ENCODE measurements around the gene MED14.

Gene MED14

DNA sequence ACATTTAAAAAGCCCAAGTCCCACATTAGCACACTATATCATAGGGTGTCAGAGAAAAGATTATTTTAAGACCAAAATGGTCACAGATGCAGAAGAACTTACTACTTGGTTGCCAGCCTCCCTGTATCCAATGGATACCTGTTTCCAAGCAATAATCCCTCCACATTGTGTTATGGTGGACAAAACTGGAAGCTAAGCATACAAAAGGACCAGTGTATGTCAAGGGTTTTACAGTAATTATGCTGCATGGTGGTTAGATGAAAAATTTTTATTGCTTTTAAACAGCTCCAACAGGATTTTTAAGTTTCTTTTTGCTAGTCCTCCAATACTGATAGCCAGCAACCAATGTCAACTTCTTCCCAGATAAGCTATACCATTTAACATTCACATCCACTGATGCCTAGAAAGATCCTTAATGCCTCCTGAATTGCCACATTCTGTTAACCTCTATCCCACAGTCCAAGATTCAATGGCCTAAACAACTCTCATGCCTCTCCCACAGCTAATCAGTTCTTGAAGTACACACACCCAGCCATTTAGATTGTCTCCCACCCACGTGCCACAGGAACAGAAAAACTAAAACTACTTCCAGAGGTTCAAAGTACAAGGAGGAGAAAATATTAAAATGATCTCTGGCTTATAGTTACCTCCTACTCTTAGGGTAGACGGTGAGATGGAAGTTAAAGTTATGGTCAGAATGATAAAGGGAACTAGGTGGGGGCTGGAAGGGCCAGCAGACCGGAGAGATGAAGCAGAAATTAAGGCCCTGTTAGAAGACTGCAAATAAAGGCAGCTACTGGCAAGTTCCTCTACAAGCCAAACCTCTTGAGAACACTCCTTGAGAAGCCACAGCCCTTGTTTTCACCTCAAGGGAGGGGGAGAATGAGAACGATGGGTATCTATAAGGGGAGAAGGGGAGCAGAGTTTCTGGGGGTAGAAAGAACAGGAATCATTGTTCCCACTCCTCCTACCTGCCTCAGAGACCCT is 5.5 kb downstream of the MED14 start:
- no peak for DNase-seq

- DNase-seq = no peak
Observed at GRCh38 chrX:40727581-40728252, 7.6 kb downstream of the MED14 start.

GRCh38 chrX:40727093-40727492 is 8.2 kb downstream of the MED14 start:
- no peak for DNase-seq

- no peak for DNase-seq
Observed at GRCh38 chrX:40722930-40723329, 12.4 kb downstream of the MED14 start.

GRCh38 chrX:40721489-40722106 is 13.7 kb downstream of the MED14 start:
- DNase-seq = no peak

DNA sequence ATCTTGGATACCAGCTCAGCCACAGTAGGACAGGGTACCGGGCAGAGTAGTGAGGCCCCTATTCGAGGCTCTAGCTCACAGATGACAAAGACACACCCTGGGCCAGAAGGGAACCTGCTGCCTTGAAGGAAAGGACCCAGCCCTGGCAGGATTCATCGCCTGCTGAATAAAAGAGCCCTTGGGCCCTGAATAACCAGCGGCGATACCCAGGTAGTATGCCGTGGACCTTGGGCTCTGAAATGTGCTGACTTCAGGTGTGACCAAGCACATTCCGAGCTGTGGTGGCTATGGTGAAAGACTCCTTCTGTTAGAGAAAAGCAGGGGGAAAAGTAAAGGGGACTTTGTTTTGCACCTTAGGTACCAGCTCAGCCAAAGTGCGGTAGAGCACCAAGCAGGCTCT is 14.6 kb downstream of the MED14 start:
- no peak for DNase-seq

DNA sequence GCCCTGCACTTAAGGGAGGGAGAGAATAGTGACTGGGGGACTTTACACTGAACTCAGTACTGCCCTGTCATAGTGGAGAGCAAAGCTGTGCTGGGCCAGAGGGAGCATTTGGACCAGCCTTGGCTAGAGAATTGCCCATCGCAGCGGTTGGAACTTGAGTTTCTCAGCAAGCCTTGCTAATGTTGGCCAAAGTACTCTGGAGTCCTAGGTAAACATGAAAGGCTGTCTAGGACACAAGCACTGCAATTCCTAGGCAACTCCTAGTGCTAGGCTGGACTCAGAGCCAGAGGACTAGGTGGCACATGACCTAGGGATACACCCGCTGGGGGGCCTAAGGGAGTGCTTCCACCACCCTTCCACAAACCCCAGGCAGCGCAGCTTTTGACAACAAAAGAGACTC is 15.0 kb downstream of the MED14 start:
- no peak for DNase-seq

GRCh38 chrX:40719731-40720130 is 15.6 kb downstream of the MED14 start:
- DNase-seq = no peak

DNA sequence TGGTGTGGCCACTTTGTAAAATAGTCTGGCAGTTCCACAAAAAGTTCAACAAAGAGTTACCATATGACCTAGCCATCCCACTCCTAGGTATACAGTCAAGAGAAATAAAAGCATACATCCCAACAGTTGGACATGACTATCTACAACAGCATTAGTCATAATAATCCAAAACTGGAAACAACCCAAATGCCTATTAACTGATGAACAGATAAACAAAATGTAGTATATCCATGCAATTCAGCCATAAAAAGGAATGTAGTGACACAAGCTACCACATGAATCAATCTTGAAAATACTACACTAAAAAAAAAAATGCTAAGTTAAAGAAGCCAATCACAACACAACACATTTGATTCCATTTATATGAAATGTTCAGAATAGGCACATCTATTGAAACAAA is 16.1 kb downstream of the MED14 start:
- DNase-seq = no peak

DNA sequence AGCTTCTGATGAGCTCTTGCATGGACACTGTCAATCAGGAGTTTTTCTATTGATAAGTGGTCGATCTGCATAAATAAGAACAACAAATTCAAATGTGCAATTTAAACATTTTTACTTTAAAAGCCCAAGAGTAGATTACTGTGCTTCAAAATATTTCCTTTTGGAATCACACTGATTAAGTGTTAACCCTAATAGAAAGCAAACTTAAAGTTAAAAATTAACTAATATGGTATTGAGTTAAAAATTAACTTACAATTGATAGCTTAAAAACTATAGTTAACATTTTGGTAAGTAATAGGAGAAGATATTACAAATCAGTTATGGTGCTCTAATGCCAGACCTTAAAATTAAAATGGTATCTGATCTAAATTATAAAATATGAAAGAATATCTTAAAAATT is 25.9 kb downstream of the MED14 start:
- no peak for DNase-seq

DNA sequence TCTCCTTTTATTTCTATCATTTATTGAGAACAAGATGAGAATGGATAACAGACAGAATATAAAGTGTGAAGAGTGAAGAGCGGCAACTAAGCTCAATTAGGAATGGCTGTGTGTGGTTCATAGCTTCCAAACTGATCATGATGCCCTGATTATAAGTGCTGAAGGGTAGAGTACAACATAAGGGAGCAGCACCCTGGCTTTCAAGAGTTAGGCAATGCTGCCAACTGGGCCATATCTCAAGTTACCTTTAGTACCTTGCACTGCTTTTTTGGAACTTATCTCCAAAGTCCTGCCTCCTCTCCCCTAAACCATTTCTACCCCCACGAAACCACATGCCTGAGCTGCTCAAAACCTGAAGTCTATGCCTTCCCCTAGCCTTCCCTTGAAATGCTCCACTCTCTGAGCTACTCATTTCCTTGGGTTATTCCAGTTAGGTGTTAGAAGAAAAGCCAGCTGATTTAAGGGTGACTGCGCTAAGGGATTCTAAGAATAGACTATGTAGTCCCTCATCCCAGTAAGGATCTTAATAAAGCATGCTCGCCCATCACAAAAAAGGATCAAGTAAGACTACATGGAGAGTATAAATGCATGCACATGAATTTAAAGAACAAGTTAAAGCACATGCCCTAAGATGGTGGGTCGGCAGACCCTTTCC is 29.6 kb downstream of the MED14 start:
- no peak for DNase-seq

DNA sequence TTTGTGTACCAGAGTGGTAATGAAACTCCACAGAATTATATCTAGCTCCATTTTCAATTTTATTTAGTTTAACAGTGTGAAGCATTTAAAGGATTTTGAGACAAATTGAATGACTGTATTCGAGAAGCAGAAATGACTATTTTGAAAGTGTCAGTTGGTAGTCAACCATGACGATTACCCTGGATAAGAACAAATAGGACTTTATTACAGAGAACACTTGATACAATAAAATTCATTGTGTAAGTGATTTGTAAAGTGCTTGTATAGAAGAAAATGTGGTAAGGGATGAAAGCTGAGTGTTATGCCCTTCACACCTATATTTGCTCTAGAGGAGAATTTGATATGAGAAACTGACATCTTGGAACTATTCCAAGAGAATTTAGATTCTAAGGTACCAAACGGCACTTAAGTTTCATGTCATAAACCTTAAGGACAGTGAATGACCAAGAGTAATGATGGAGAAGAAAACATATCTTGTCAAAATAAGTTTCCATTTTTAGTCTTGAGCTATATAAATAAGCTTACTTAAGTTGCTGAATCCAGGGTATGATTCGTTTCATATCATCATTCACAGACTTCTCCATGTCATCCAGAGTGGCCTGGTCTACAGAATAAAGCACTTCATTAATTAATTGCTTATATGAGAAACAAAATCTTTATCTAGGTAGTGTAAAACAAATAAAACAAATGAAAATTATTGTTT is 34.6 kb downstream of the MED14 start:
- no peak for DNase-seq

DNA sequence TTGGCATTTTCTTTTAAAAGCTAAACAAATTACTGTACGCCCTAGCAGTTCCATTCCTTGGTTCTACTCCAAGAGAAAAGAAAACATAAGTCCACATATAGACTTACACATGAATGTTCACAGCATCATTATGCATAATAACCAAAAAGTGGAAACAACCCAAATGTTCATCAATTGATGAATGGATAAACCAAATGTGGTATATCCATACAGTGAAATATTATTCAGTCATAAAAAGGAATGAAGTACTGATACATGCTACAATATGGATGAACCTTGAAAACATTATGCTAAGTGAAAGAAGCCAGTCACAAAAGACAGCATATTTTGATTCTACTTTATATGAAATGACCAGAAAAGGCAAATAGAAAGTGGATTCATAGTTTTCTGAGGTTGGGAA is 36.5 kb downstream of the MED14 start:
- DNase-seq = no peak

DNA sequence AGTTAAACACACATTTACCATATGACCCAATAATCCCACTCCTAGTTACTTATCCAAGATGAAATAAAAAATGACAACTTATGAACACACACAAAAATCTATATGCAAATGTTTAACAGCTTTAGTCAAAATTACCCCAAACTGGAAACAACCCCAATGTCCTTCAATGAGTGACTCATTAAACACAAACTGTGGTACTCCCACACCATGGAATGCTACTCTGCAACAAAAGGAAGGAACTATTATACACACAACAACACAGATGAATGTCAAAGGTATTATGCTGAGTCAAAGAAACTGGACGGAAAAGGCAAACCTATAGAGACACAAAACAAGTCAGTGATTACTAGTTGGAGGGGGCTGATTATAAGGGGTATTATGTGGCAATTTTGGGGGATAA is 40.5 kb downstream of the MED14 start:
- no peak for DNase-seq

- DNase-seq = no peak
Observed at GRCh38 chrX:40688929-40689328, 46.4 kb downstream of the MED14 start.

- DNase-seq = no peak
Observed at GRCh38 chrX:40687169-40687568, 48.2 kb downstream of the MED14 start.

DNA sequence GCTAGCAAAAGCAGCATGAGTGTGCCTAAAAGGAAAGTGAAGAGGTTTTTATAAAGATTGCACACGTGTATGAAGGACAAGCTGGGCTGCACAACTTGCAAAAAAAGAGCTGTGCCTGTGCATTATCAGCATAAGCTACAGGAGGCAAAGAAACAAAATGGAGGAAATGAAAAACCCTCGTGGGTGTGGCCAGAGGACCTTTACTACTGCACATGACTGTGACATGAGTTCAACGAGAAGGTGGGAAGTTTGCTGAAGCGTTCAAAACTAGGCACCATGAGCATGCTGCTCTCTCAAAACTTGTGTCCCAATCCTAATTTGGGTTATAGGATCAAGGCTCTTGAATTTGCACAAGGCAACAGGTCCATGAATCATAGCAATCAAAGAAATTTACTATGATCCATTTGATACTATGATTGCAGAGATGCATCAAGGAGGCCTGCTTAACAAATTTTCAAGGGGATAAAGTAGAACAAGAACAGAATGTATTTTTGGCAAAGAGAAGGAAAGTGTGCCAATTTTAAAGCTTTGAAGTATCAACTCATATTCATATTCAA is 49.9 kb downstream of the MED14 start:
- no peak for DNase-seq

GRCh38 chrX:40684092-40684491 is 51.2 kb downstream of the MED14 start:
- DNase-seq = no peak

- DNase-seq = no peak
Observed at GRCh38 chrX:40683245-40683644, 52.1 kb downstream of the MED14 start.

DNA sequence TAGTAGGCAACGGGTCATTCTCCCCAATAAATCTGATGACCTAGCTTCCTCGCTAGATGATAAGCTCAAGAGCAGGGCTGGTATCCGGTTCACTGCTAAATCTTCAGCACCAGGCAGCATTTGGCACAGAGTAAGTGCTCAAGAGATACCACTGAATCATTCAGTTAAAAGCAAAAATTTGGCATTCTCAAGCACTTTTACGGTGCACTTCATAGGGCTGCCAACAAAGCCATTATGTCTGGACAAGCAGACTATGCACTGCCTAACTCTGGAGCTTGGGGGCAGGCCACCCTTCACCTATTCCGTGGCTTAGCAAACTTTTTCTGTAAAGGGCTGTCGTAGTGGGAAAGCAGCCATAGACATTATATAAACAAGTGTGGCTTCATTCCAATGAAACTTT is 64.2 kb downstream of the MED14 start:
- no peak for DNase-seq

DNA sequence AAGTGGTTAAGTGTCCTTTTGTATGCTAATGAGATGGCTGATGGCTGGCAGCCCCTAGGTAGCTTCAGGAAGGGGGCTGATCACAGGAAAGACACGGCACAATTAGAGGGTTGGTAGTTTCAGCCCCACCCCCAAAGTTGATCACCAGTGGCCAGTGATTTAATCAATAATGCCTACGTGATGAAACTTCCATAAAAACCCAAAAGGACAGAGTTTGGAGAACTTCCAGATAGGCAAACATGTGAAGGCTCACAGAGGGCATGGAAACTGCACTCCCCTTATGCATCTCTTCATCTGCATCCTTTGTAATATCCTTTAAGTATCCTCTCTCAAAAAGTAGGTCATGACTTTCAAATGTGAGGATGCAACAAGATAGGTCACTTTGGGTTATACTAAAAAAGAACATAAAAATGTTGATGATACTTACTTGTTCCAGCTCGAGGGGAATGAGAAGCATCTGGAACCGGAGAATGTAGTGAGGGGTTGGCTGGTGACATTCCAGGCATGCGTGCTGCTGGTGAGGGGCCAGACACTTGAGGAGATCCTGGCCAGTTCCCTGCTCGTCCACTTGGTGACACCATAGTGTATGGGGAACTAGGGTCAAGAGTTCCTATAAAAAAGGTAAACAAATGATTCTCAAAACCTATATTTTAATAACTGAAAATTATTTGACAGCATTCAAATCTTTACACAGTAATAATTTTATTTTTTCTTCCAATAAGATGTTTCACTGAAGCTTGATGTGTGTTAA is 71.3 kb downstream of the MED14 start:
- no peak for DNase-seq
